Cardiac muscle cell (in vitro differentiated cells and primary cell): ENCODE data around the gene SGMS1. TPM values are rescaled to one million over a fixed set of nuclear protein-coding genes. Genes with fewer than 3 reads are reported as not detected.
"Not testable (repeated sequence)": the region's sequence is repeated elsewhere in the genome, so short reads cannot be mapped to it uniquely, and the experiment has no call there.

Experiments used
- DNase-seq, 2 donors: peaks; one replicate each; pipeline versions ENCODE4 v3.0.0 to v3.0.0-alpha.2; 2010 to 2017; ENCODE audit warnings: low read depth in 1 of 2, low spot score in 1 of 2
- H3K27ac ChIP-seq: fragments of 200-600 bp; sonication (generic); 2 replicates; pipeline ENCODE4 v1.5.1; 2016
- H3K27me3 ChIP-seq: fragments of 200-600 bp; sonication (generic); 2 replicates; pipeline ENCODE4 v1.6.0; 2016; ENCODE audit warnings: control low read depth
- H3K36me3 ChIP-seq: fragments of 200-600 bp; sonication (generic); 2 replicates; pipeline ENCODE4 v1.5.1; 2016; ENCODE audit warnings: control low read depth
- H3K4me1 ChIP-seq: fragments of 200-600 bp; sonication (generic); 2 replicates; pipeline ENCODE4 v1.8.1; 2017; ENCODE audit warnings: low read depth, mild to moderate bottlenecking, mixed run types
- H3K4me3 ChIP-seq: fragments of 200-600 bp; sonication (generic); 2 replicates; pipeline ENCODE4 v1.5.1; 2016; ENCODE audit warnings: mild to moderate bottlenecking
- H3K9me3 ChIP-seq: fragments of 200-600 bp; sonication (generic); 2 replicates; pipeline ENCODE4 v1.5.1; 2017; ENCODE audit warnings: low read depth, mild to moderate bottlenecking, control low read depth
- CTCF ChIP-seq: IDR thresholded peaks from 2 replicates; pipeline ENCODE4 v1.5.1; 2012; ENCODE audit warnings: low read depth, mild to moderate bottlenecking, low read length
- polyA plus RNA-seq: library from polyadenylated mRNA; unstranded; fragments of >200 nt; fragmentation: Nextera tagmentation; extraction: Ambion mirVana; gene quantifications from 2 replicates; pipeline ENCODE4 v1.2.1, GENCODE V29; 2016
- total RNA-seq: library from RNA; depleted of rRNA; stranded (reverse); fragments of >200 nt; gene quantifications from 2 replicates; pipeline ENCODE4 v1.2.3, GENCODE V29; 2016

SGMS1 gene
- total and polyA plus RNA-seq, 2 experiments from 2014 or later = 12.1 to 41.6 TPM

- TF ChIP-seq CTCF = no peak
- H3K36me3 ChIP-seq = no peaks in the 10 kb centered on the region
- H3K27ac ChIP-seq = no peak overlapping the region
- H3K9me3 ChIP-seq = no peaks in the 10 kb centered on the region
- H3K4me3 ChIP-seq = no peak overlapping the region
- no peak for DNase-seq
- H3K27me3 ChIP-seq = no peaks in the 10 kb centered on the region
- no peaks in the 10 kb centered on the region for H3K4me1 ChIP-seq
Observed at GRCh38 chr10:50490241-50490640, 133.5 kb downstream of the SGMS1 start.

- not testable (repeated sequence) for H3K27ac ChIP-seq, H3K36me3 ChIP-seq, H3K4me1 ChIP-seq, DNase-seq, H3K4me3 ChIP-seq, H3K9me3 ChIP-seq, H3K27me3 ChIP-seq
Observed at GRCh38 chr10:50484550-50484949, 139.2 kb downstream of the SGMS1 start.

- peaks cover 3% of the 10 kb centered on the region for H3K9me3 ChIP-seq
- no peaks in the 10 kb centered on the region for H3K4me1 ChIP-seq
- DNase-seq = no peak
- no peaks in the 10 kb centered on the region for H3K36me3 ChIP-seq
- TF ChIP-seq CTCF = no peak
- no peak overlapping the region for H3K4me3 ChIP-seq
- H3K27ac ChIP-seq = no peak overlapping the region
- no peaks in the 10 kb centered on the region for H3K27me3 ChIP-seq
Observed at GRCh38 chr10:50480054-50481007, 143.4 kb downstream of the SGMS1 start.

GRCh38 chr10:50477287-50478203 lies 146.2 kb downstream of the SGMS1 start:
- Histone ChIP-seq H3K27me3 (no peaks in the 10 kb centered on the region), H3K4me3 (no peak overlapping the region), H3K9me3 (peaks cover 3% of the 10 kb centered on the region), H3K27ac (no peak overlapping the region), H3K36me3 (no peaks in the 10 kb centered on the region), H3K4me1 (peaks cover 7% of the 10 kb centered on the region)
- no peak for DNase-seq
- TF ChIP-seq CTCF = no peak

GRCh38 chr10:50473756-50474155 lies 150.0 kb downstream of the SGMS1 start:
- peaks cover 3% of the 10 kb centered on the region for H3K9me3 ChIP-seq
- H3K36me3 ChIP-seq = no peaks in the 10 kb centered on the region
- no peak for TF ChIP-seq CTCF
- H3K27ac ChIP-seq = no peak overlapping the region
- no peak overlapping the region for H3K4me3 ChIP-seq
- peaks cover 24% of the 10 kb centered on the region for H3K4me1 ChIP-seq
- peak in 1 of 2 donors; percentile 32 for DNase-seq
- H3K27me3 ChIP-seq = no peaks in the 10 kb centered on the region

- Histone ChIP-seq H3K36me3 (no peaks in the 10 kb centered on the region), H3K4me1 (peaks cover 24% of the 10 kb centered on the region), H3K27me3 (no peaks in the 10 kb centered on the region), H3K9me3 (peaks cover 2% of the 10 kb centered on the region), H3K27ac (no peak overlapping the region), H3K4me3 (no peak overlapping the region)
- TF ChIP-seq CTCF = no peak
- no peak for DNase-seq
Observed at GRCh38 chr10:50472914-50473313, 150.8 kb downstream of the SGMS1 start.
